Measurements from ENCODE around the gene CEP112.
"Not testable (repeated sequence)": the region's sequence is repeated elsewhere in the genome, so short reads cannot be mapped to it uniquely, and the experiment has no call there.

The CEP112 gene

GRCh38 chr17:65814418-65814817, 377.5 kb downstream of the CEP112 start:
- Histone ChIP-seq H3K27ac (no peak overlapping the region), H3K9me3 (ENCODE audit: low read depth, low read length) (no peaks in the 10 kb centered on the region), H3K36me3 (ENCODE audit: insufficient read depth, low read length) (no peaks in the 10 kb centered on the region), H3K9ac (ENCODE audit: insufficient read length) (no peak overlapping the region), H3K4me3 (no peak overlapping the region)
- no peak for TF ChIP-seq POLR2AphosphoS5 (IDR thresholded peaks at IDR 0.05; ENCODE audit: borderline replicate concordance, low read depth, low read length)
- no peak for TF ChIP-seq FOXP2 (optimal IDR thresholded peaks at IDR 0.05; ENCODE audit: control extremely low read depth, extremely low read length, insufficient read depth)
- TF ChIP-seq EZH2 (IDR thresholded peaks at IDR 0.05): no peak
- no peak for DNase-seq (ENCODE audit: low read depth, low spot score)

GRCh38 chr17:65813306-65813705, 378.6 kb downstream of the CEP112 start:
- no peak overlapping the region for H3K4me3 ChIP-seq
- no peak for DNase-seq (ENCODE audit: low read depth, low spot score)
- no peak overlapping the region for H3K27ac ChIP-seq
- H3K36me3 ChIP-seq (ENCODE audit: insufficient read depth, low read length): no peaks in the 10 kb centered on the region
- H3K9ac ChIP-seq (ENCODE audit: insufficient read length): no peak overlapping the region
- no peaks in the 10 kb centered on the region for H3K9me3 ChIP-seq (ENCODE audit: low read depth, low read length)
- no peak for TF ChIP-seq POLR2AphosphoS5 (IDR thresholded peaks at IDR 0.05; ENCODE audit: borderline replicate concordance, low read depth, low read length)
- no peak for TF ChIP-seq FOXP2 (optimal IDR thresholded peaks at IDR 0.05; ENCODE audit: control extremely low read depth, extremely low read length, insufficient read depth)

- no peaks in the 10 kb centered on the region for H3K9me3 ChIP-seq (ENCODE audit: low read depth, low read length)
- DNase-seq (ENCODE audit: low read depth, low spot score): no peak
- H3K9ac ChIP-seq (ENCODE audit: insufficient read length): no peak overlapping the region
- no peaks in the 10 kb centered on the region for H3K36me3 ChIP-seq (ENCODE audit: insufficient read depth, low read length)
- TF ChIP-seq POLR2AphosphoS5 (IDR thresholded peaks at IDR 0.05; ENCODE audit: borderline replicate concordance, low read depth, low read length) (no peak), FOXP2 (optimal IDR thresholded peaks at IDR 0.05; ENCODE audit: control extremely low read depth, extremely low read length, insufficient read depth) (no peak), EZH2 (IDR thresholded peaks at IDR 0.05) (no peak)
- H3K4me3 ChIP-seq: no peak overlapping the region
- H3K27ac ChIP-seq: no peak overlapping the region
Measured at GRCh38 chr17:65811043-65811442, 380.9 kb downstream of the CEP112 start.

DNA sequence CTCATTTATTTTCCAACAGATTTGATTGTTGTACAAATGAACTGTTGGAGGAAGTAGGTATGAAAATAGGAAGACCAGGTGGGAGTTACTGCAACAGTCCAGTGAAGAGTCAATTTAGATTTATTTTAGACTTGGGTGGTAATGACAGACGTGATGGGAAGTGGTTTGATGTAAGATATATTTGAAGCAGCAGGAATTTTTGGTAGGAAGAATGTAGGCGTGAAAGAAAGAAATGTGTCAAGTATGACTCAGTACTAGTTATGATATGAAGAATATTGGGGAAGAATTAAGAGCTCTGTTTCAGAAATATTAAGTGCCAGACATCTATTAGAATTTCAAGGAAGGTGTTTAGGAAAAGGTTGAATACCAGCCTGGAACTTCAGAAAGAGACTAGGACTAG, 382.6 kb downstream of the CEP112 start:
- no peak overlapping the region for H3K27ac ChIP-seq
- no peak for DNase-seq (ENCODE audit: low read depth, low spot score)
- no peaks in the 10 kb centered on the region for H3K36me3 ChIP-seq (ENCODE audit: insufficient read depth, low read length)
- H3K4me3 ChIP-seq: no peak overlapping the region
- H3K9me3 ChIP-seq (ENCODE audit: low read depth, low read length): no peaks in the 10 kb centered on the region
- no peak for TF ChIP-seq POLR2AphosphoS5 (IDR thresholded peaks at IDR 0.05; ENCODE audit: borderline replicate concordance, low read depth, low read length)
- TF ChIP-seq FOXP2 (optimal IDR thresholded peaks at IDR 0.05; ENCODE audit: control extremely low read depth, extremely low read length, insufficient read depth): no peak
- no peak for TF ChIP-seq EZH2 (IDR thresholded peaks at IDR 0.05)
- no peak overlapping the region for H3K9ac ChIP-seq (ENCODE audit: insufficient read length)

- H3K9ac ChIP-seq (ENCODE audit: insufficient read length); H3K27ac ChIP-seq; H3K36me3 ChIP-seq (ENCODE audit: insufficient read depth, low read length); H3K4me3 ChIP-seq; H3K9me3 ChIP-seq (ENCODE audit: low read depth, low read length); DNase-seq (ENCODE audit: low read depth, low spot score): not testable (repeated sequence)
Measured at GRCh38 chr17:65808566-65808965, 383.4 kb downstream of the CEP112 start.

GRCh38 chr17:65807361-65807760, 384.6 kb downstream of the CEP112 start:
- TF ChIP-seq EZH2 (IDR thresholded peaks at IDR 0.05): no peak
- no peak for TF ChIP-seq FOXP2 (optimal IDR thresholded peaks at IDR 0.05; ENCODE audit: control extremely low read depth, extremely low read length, insufficient read depth)
- no peak for TF ChIP-seq POLR2AphosphoS5 (IDR thresholded peaks at IDR 0.05; ENCODE audit: borderline replicate concordance, low read depth, low read length)
- H3K9ac ChIP-seq (ENCODE audit: insufficient read length): no peak overlapping the region
- H3K9me3 ChIP-seq (ENCODE audit: low read depth, low read length): peaks cover 1% of the 10 kb centered on the region; the same call in 1 of the 2 replicates
- DNase-seq (ENCODE audit: low read depth, low spot score): no peak
- no peaks in the 10 kb centered on the region for H3K36me3 ChIP-seq (ENCODE audit: insufficient read depth, low read length)
- no peak overlapping the region for H3K27ac ChIP-seq
- H3K4me3 ChIP-seq: no peak overlapping the region

DNA sequence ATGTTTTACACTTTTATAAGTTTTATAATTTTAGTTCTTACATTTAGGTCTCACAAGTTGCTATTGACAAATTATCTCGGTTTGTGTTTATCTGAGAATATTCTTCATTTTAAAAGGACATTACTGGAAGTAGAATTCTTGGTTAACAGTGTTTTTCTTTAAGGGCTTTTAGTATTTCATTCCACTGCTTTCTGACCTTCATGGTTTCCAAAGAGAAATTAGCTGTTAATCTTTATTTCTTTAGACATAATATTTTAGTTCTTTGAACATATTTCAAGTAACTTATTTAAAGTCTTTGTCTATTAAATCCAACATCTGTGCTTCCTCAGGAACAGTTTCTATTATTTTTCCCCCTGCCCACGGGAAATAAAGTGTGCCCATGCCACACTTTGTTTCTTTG, 390.4 kb downstream of the CEP112 start:
- DNase-seq (ENCODE audit: low read depth, low spot score): no peak
- no peak for TF ChIP-seq FOXP2 (optimal IDR thresholded peaks at IDR 0.05; ENCODE audit: control extremely low read depth, extremely low read length, insufficient read depth)
- TF ChIP-seq POLR2AphosphoS5 (IDR thresholded peaks at IDR 0.05; ENCODE audit: borderline replicate concordance, low read depth, low read length): no peak
- no peak for TF ChIP-seq EZH2 (IDR thresholded peaks at IDR 0.05)
- H3K9me3 ChIP-seq (ENCODE audit: low read depth, low read length): peaks cover 5% of the 10 kb centered on the region; the same call in 1 of the 2 replicates
- no peak overlapping the region for H3K27ac ChIP-seq
- H3K4me3 ChIP-seq: no peak overlapping the region
- no peak overlapping the region for H3K9ac ChIP-seq (ENCODE audit: insufficient read length)
- H3K36me3 ChIP-seq (ENCODE audit: insufficient read depth, low read length): no peaks in the 10 kb centered on the region

DNA sequence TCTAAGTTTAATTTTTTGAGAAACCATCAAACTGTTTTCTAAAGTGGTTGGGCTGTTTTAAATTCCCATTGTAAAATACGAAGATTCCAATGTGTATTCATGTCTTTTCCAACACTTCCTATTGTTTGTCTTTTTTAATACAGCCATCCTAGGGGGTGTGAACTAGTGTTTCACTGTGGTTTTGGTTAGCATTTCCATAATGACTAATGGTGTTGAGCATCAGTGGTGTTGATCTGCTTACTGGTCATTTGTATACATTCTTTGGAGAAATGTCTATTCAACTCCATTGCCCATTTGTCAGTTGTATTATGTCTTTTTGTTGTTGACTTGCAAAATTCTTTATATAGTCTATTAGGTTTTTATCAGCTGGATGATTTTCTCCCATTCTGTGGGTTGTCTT, 391.3 kb downstream of the CEP112 start:
- no peak for TF ChIP-seq EZH2 (IDR thresholded peaks at IDR 0.05)
- no peak for TF ChIP-seq POLR2AphosphoS5 (IDR thresholded peaks at IDR 0.05; ENCODE audit: borderline replicate concordance, low read depth, low read length)
- no peak for TF ChIP-seq FOXP2 (optimal IDR thresholded peaks at IDR 0.05; ENCODE audit: control extremely low read depth, extremely low read length, insufficient read depth)
- no peak overlapping the region for H3K27ac ChIP-seq
- no peak for DNase-seq (ENCODE audit: low read depth, low spot score)
- peaks cover 5% of the 10 kb centered on the region; the same call in 1 of the 2 replicates for H3K9me3 ChIP-seq (ENCODE audit: low read depth, low read length)
- H3K4me3 ChIP-seq: no peak overlapping the region
- H3K36me3 ChIP-seq (ENCODE audit: insufficient read depth, low read length): no peaks in the 10 kb centered on the region
- no peak overlapping the region for H3K9ac ChIP-seq (ENCODE audit: insufficient read length)

DNA sequence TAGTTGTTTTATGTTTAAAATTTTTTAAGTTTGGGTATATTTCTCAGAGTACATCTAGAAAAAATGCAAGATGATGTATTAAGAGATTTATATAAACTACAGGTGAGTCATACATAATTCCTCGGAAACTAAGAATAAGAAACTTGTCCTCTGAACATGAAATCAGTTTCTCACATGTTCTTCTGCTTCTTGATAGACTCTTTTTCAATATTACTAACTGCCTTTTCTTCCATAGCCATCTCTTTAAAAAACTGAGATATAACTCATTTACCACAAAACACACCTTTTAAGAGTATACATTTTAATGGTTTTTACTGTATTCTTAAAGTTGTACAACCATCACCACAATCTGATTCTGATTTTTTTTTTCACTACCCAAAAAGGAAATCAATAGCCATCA, 392.1 kb downstream of the CEP112 start:
- DNase-seq (ENCODE audit: low read depth, low spot score): no peak

More for the DNA sequence above, 392.1 kb downstream of the CEP112 start:
- TF ChIP-seq FOXP2 (optimal IDR thresholded peaks at IDR 0.05; ENCODE audit: control extremely low read depth, extremely low read length, insufficient read depth): no peak
- no peak for TF ChIP-seq EZH2 (IDR thresholded peaks at IDR 0.05)
- no peak for TF ChIP-seq POLR2AphosphoS5 (IDR thresholded peaks at IDR 0.05; ENCODE audit: borderline replicate concordance, low read depth, low read length)
- peaks cover 5% of the 10 kb centered on the region; the same call in 1 of the 2 replicates for H3K9me3 ChIP-seq (ENCODE audit: low read depth, low read length)
- H3K36me3 ChIP-seq (ENCODE audit: insufficient read depth, low read length): no peaks in the 10 kb centered on the region
- H3K4me3 ChIP-seq: no peak overlapping the region
- H3K27ac ChIP-seq: no peak overlapping the region
- no peak overlapping the region for H3K9ac ChIP-seq (ENCODE audit: insufficient read length)

Data from SK-N-MC (cell line).